GM19023 (cell line): ENCODE results near the gene PTPRD.

Source experiments
- ATAC-seq: cut with Tn5 transposase; IDR thresholded peaks from one replicate; pipeline ENCODE4 v1.9.1; 2021; ENCODE audit warnings: mild to moderate bottlenecking, moderate library complexity; ENCODE audit not compliant: unreplicated experiment

PTPRD gene

GRCh38 chr9:8816361-8816760 lies 1796.4 kb downstream of the PTPRD start:
- no peak for ATAC-seq

- no peak for ATAC-seq
These were observed 1796.9 kb downstream of the PTPRD start for GRCh38 chr9:8815931-8816330.

- no peak for ATAC-seq
These were observed 1797.6 kb downstream of the PTPRD start for GRCh38 chr9:8815219-8815618.

- ATAC-seq: no peak
These were observed 1799.9 kb downstream of the PTPRD start for GRCh38 chr9:8812888-8813287.

- ATAC-seq: no peak
These were observed 1803.1 kb downstream of the PTPRD start for GRCh38 chr9:8809741-8810140.

GRCh38 chr9:8806150-8806549 lies 1806.7 kb downstream of the PTPRD start:
- ATAC-seq: no peak

DNA sequence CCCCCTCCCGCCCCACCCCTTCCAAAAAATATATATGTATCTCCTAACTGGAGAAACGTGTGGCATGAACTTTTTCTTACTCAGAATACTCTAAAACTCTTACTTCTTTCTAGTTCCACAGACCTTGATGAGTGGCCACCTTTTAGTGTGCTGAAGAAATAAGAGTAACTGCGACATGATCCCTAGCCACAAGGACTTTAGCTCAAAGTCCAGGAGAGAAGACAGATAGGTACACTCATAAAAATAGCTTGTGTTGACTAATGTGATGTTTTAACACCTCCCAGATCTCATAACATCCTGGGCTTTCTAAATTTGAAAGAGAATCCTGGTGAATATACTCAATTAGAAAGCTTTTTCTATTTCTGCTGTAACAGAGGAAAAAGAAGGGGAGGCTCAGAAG lies 1808.2 kb downstream of the PTPRD start:
- no peak for ATAC-seq

- no peak for ATAC-seq
These were observed 1810.6 kb downstream of the PTPRD start for GRCh38 chr9:8802242-8802641.

DNA sequence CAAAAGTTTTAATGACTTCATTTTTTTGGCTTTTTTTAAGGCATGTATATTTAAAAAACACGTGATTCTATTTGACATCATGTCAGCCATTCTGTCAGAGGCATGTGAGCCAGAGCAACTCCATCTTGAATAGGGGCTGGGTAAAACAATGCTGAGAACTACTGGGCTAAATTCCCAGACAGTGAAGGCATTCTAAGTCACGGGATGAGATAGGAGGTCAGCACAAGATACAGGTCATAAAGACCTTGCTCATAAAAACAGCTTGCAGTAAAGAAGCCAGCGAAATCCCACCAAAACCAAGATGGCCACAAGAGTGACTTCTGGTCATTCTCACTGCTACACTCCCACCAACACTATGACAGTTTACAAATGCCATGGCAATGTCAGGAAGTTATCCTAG lies 1812.6 kb downstream of the PTPRD start:
- ATAC-seq: no peak

- no peak for ATAC-seq
These were observed 1813.2 kb downstream of the PTPRD start for GRCh38 chr9:8799615-8800014.

DNA sequence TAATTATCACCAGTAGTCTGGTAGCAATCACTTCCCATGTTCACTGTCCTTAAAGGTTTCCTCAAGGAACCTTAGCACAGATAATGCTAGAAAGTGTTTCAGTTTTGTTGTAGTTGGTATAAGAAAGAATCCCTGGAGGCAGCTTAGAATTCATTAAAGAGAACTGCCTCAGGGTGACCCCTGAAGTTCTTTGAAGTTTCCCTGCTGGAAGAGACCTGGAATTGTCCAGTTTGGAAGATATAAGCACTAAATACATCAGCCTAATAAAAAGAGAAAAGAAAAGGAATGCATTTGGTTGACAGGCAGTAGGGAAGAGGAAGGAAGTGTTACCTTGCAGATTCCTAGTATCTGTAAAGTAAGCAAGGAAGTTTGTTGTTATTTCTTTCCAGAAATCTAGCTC lies 1813.6 kb downstream of the PTPRD start:
- ATAC-seq: no peak

GRCh38 chr9:8784838-8785237 lies 1828.0 kb downstream of the PTPRD start:
- ATAC-seq: no peak

GRCh38 chr9:8783941-8784340 lies 1828.9 kb downstream of the PTPRD start:
- ATAC-seq: no peak

- no peak for ATAC-seq
These were observed 1830.6 kb downstream of the PTPRD start for GRCh38 chr9:8782237-8782636.

DNA sequence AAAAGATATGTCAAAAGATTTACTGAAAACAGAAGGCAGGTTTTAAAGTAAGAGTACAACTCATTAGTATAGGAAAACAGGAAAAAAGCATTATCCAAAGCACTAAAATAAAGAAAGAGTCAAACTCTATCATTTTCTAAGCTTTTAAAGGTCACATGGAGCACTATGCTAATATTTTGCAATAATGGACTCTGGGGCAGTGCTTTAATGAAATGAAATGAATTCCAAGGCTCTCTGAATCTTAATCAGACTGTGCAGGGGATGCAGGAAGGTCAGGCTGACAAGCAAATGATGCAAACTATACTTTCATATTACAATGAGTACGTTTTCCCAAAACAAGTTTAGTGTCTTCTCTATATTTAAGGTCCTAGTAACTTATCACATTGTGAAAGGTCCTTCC lies 1831.3 kb downstream of the PTPRD start:
- no peak for ATAC-seq

DNA sequence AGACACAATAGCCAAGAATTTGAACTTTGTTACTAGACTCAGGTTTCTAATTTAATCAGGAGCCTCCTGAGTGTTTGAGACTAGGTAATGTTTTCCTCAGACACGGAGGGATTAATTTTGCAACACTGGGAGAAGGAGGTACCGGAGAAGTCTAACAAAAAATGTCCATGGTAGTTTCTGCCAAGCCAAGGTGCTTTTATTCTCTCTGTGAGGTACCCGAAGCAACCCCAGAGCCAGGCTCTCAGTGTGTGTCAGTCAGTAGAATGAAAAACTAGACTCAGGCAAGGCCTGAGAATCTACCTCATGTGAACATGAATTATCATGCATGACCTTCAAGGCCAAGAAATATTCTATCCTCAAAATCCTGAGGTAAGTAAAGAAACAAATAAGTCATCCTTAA lies 1832.4 kb downstream of the PTPRD start:
- no peak for ATAC-seq

DNA sequence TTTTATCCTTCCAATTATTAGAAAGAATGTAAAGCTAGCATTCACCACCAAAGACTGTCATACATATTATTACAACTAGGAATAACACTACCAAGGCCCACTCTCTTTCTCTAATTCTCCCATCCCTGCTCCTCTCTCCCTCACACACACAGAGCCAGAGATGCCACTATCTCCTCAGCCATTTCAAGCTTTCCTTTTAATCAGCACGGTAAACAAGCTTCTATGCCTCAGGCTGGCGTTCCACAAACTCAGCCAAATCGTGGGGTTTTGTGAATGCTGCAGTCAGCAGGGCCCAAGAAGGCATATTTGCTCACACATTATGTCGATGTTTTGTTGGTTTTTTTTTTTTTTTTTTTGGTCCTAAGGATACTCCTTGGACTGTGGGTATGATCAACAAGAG lies 1833.3 kb downstream of the PTPRD start:
- no peak for ATAC-seq

GRCh38 chr9:8778356-8778755 lies 1834.4 kb downstream of the PTPRD start:
- ATAC-seq: no peak

GRCh38 chr9:8772302-8772701 lies 1840.5 kb downstream of the PTPRD start:
- ATAC-seq: no peak

- ATAC-seq: no peak
These were observed 1843.6 kb downstream of the PTPRD start for GRCh38 chr9:8769153-8769552.

GRCh38 chr9:8766096-8766495 lies 1846.7 kb downstream of the PTPRD start:
- ATAC-seq: no peak

DNA sequence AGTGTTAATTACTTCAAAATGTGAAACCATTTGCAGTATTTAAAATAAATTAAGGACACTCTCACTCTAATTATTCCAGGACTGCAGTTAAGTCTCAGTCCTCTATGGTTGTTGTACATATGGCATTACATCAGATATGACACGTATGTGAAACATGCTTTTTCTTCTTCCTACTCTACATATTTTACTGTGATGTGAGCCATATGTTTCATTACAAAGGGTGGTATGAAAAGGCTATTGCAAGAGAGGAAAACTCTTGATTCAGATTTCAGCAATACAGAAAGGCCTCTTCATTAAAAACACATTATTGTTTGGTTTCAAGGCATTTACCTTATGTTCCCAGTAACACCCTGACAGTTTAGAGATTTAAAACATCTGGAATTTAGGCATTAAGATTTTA lies 1848.8 kb downstream of the PTPRD start:
- ATAC-seq: no peak

DNA sequence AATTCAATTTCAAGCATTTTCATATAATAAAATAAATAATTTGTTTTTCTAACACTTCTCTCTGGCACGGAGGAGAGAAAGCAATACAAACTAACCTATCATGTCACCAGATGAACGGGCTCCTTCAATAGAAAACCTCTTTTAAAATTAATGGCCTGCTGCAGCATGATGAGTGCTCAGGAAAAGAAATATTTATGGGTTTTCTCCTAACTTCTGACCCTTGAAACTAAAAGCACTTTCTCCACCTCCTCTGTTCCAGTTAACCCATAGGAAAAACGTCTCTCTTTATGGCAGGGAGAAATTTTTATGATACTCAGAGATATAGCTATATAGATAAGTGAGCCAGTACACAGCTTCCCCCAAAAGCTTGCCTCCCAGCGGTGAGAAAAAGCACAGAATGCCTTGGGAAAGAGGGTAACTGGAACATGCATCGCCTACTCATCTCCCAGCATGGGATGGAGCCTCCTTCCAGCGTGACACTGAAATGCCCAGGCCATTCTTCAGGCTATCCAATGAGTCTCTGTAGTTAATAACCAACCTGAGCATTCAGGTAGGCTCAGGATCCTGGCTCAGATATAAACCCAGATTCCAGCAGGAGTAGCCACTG lies 1850.2 kb downstream of the PTPRD start:
- no peak for ATAC-seq
